ENCODE data around the gene DCAF7. TPM values are rescaled to one million over a fixed set of nuclear protein-coding genes. Genes with fewer than 3 reads are reported as not detected.

DCAF7 gene
- total RNA-seq, 4 donors from 2014 or later = 25.5 to 33.3 (median 28.2) TPM

GRCh38 chr17:63563339-63563738 is 13.1 kb downstream of the DCAF7 start:
- no peak overlapping the region for H3K4me3 ChIP-seq
- no peak for DNase-seq (ENCODE audit: low spot score in 2 of 2)
- TF ChIP-seq CTCF (IDR thresholded peaks at IDR 0.05) (no peak), EP300 (IDR thresholded peaks at IDR 0.05) (no peak), POLR2A (IDR thresholded peaks at IDR 0.05) (no peak)
- no peaks in the 10 kb centered on the region for H3K27me3 ChIP-seq
- H3K27ac ChIP-seq = no peak overlapping the region
- 96 to 97% methylated on average over 2 of the region's 2 CpGs for WGBS, 2 donors
- peaks cover 0 to 4% (median 0%) of the 10 kb centered on the region in 3 donors for H3K36me3 ChIP-seq
- peaks cover 0 to 23% (median 0%) of the 10 kb centered on the region in 4 donors for H3K4me1 ChIP-seq
- no peaks in the 10 kb centered on the region for H3K9me3 ChIP-seq

- no peak overlapping the region for H3K4me3 ChIP-seq
- TF ChIP-seq CTCF (IDR thresholded peaks at IDR 0.05) (no peak), POLR2A (IDR thresholded peaks at IDR 0.05) (no peak), EP300 (IDR thresholded peaks at IDR 0.05) (no peak)
- H3K27me3 ChIP-seq = no peaks in the 10 kb centered on the region
- no peak overlapping the region for H3K27ac ChIP-seq
- no peaks in the 10 kb centered on the region for H3K9me3 ChIP-seq
- DNase-seq (ENCODE audit: low spot score in 2 of 2) = no peak
- WGBS, 2 donors = 93 to 97% methylated on average over 5 of the region's 5 CpGs
- H3K36me3 ChIP-seq = peaks cover 0 to 4% (median 0%) of the 10 kb centered on the region in 3 donors
- H3K4me1 ChIP-seq = peaks cover 0 to 22% (median 0%) of the 10 kb centered on the region in 4 donors
These were observed 14.3 kb downstream of the DCAF7 start for GRCh38 chr17:63564562-63564961.

- Histone ChIP-seq H3K27ac (no peak overlapping the region), H3K4me1 (peaks cover 0 to 22% (median 0%) of the 10 kb centered on the region in 4 donors), H3K36me3 (peaks cover 0 to 4% (median 0%) of the 10 kb centered on the region in 3 donors), H3K4me3 (no peak overlapping the region), H3K9me3 (no peaks in the 10 kb centered on the region), H3K27me3 (no peaks in the 10 kb centered on the region)
- no peak for TF ChIP-seq CTCF (IDR thresholded peaks at IDR 0.05)
- no peak for DNase-seq (ENCODE audit: low spot score in 2 of 2)
- 58 to 72% methylated on average over 1 of the region's 1 CpG for WGBS, 2 donors
These were observed 17.0 kb downstream of the DCAF7 start for GRCh38 chr17:63567229-63567628.

- H3K4me3 ChIP-seq = no peak overlapping the region
- peaks cover 0 to 4% (median 0%) of the 10 kb centered on the region in 3 donors for H3K36me3 ChIP-seq
- H3K4me1 ChIP-seq = peaks cover 0 to 15% (median 0%) of the 10 kb centered on the region in 4 donors
- WGBS, 2 donors = 64 to 75% methylated on average over 8 of the region's 8 CpGs
- TF ChIP-seq CTCF (IDR thresholded peaks at IDR 0.05) = no peak
- no peak for TF ChIP-seq POLR2A (IDR thresholded peaks at IDR 0.05)
- no peak for TF ChIP-seq EP300 (IDR thresholded peaks at IDR 0.05)
- no peak overlapping the region for H3K27ac ChIP-seq
- no peak for DNase-seq (ENCODE audit: low spot score in 2 of 2)
- H3K9me3 ChIP-seq = no peaks in the 10 kb centered on the region
- H3K27me3 ChIP-seq = no peaks in the 10 kb centered on the region
These were observed 18.3 kb downstream of the DCAF7 start for GRCh38 chr17:63568563-63568962.

GRCh38 chr17:63571632-63572310 is 21.5 kb downstream of the DCAF7 start:
- peaks cover 0 to 14% (median 0%) of the 10 kb centered on the region in 4 donors for H3K4me1 ChIP-seq
- no peak overlapping the region for H3K27ac ChIP-seq
- no peaks in the 10 kb centered on the region for H3K36me3 ChIP-seq
- H3K27me3 ChIP-seq = no peaks in the 10 kb centered on the region
- no peak for DNase-seq (ENCODE audit: low spot score in 2 of 2)
- no peak overlapping the region for H3K4me3 ChIP-seq
- no peak for TF ChIP-seq POLR2A (IDR thresholded peaks at IDR 0.05)
- no peak for TF ChIP-seq EP300 (IDR thresholded peaks at IDR 0.05)
- TF ChIP-seq CTCF (IDR thresholded peaks at IDR 0.05) = no peak
- WGBS, 2 donors = 92 to 94% methylated on average over 1 of the region's 1 CpG
- no peaks in the 10 kb centered on the region for H3K9me3 ChIP-seq
